SK-N-MC (cell line): ENCODE results near the gene LAPTM5.

Experiments used
- EZH2 ChIP-seq: fragments of 200-600 bp; sonication (generic); IDR thresholded peaks from one replicate; pipeline ENCODE4 v1.6.1; 2017; ENCODE audit warnings: antibody characterized with exemption
- FOXP2 ChIP-seq: optimal IDR thresholded peaks from 2 replicates; pipeline ENCODE3; 2011; ENCODE audit warnings: mild to moderate bottlenecking, moderate library complexity; ENCODE audit not compliant: insufficient read depth; ENCODE audit errors: extremely low read length, control extremely low read depth
- POLR2AphosphoS5 ChIP-seq: IDR thresholded peaks from 2 replicates; pipeline ENCODE4 v1.6.1; 2012; ENCODE audit warnings: mild to moderate bottlenecking, low read depth, low read length, borderline replicate concordance

- TF ChIP-seq EZH2 (no peak), POLR2AphosphoS5 (no peak), FOXP2 (no peak)
Measured at GRCh38 chr1:30787266-30787665, 29.7 kb upstream of the LAPTM5 start.
